DOHH2 (cell line): ENCODE results near the gene TMPRSS2.

Experiments
- H3F3A ChIP-seq: fragments of 200-600 bp; sonication (generic), shearing (Covaris generic); 2 replicates; pipeline ENCODE4 v1.6.0; 2016; ENCODE audit warnings: antibody characterized with exemption, mild to moderate bottlenecking; ENCODE audit not compliant: control insufficient read depth, insufficient read depth
- H3K27ac ChIP-seq: fragments of 200-600 bp; sonication (generic); 2 replicates; pipeline ENCODE4 v1.5.1; 2014; ENCODE audit warnings: low read depth, mild to moderate bottlenecking, low read length, moderate library complexity
- H3K27me3 ChIP-seq: fragments of 200-600 bp; sonication (generic); 2 replicates; pipeline ENCODE4 v1.6.1; 2014; ENCODE audit warnings: mild to moderate bottlenecking, low read length, mixed read lengths; ENCODE audit not compliant: control insufficient read depth
- H3K36me3 ChIP-seq: fragments of 200-600 bp; sonication (generic); 2 replicates; pipeline ENCODE4 v1.6.1; 2014; ENCODE audit warnings: mild to moderate bottlenecking, low read length, moderate library complexity, mixed read lengths; ENCODE audit not compliant: control insufficient read depth
- H3K4me1 ChIP-seq: fragments of 200-600 bp; sonication (generic); 2 replicates; pipeline ENCODE4 v1.6.1; 2014; ENCODE audit warnings: mild to moderate bottlenecking, low read length, mixed read lengths; ENCODE audit not compliant: control insufficient read depth
- H3K4me2 ChIP-seq: fragments of 200-600 bp; sonication (generic); 2 replicates; pipeline ENCODE4 v1.6.0; 2014; ENCODE audit warnings: mild to moderate bottlenecking, low read length, moderate library complexity
- H3K4me3 ChIP-seq: fragments of 200-600 bp; sonication (generic); 2 replicates; pipeline ENCODE4 v1.5.1; 2014; ENCODE audit warnings: mild to moderate bottlenecking, low read length, mixed read lengths
- H3K79me2 ChIP-seq: fragments of 200-600 bp; sonication (generic); 2 replicates; pipeline ENCODE4 v1.6.1; 2014; ENCODE audit warnings: mild to moderate bottlenecking, low read length, mixed read lengths; ENCODE audit not compliant: control insufficient read depth
- H3K9me2 ChIP-seq: fragments of 200-600 bp; sonication (generic); replicated peaks from 2 replicates; pipeline ENCODE4 v1.6.1; 2014; ENCODE audit warnings: mild to moderate bottlenecking, low read length, mixed read lengths; ENCODE audit not compliant: control insufficient read depth
- H3K9me3 ChIP-seq: fragments of 200-600 bp; sonication (generic); 2 replicates; pipeline ENCODE4 v1.6.1; 2014; ENCODE audit warnings: antibody characterized with exemption, low read length, mixed read lengths; ENCODE audit not compliant: control insufficient read depth, insufficient read depth
- H4K20me1 ChIP-seq: fragments of 200-600 bp; sonication (generic); 2 replicates; pipeline ENCODE4 v1.6.0; 2014; ENCODE audit warnings: low read depth, mild to moderate bottlenecking, antibody characterized with exemption, low read length, moderate library complexity; ENCODE audit not compliant: control insufficient read depth, insufficient read depth
- EZH2phosphoT487 ChIP-seq: fragments of 200-600 bp; sonication (generic); IDR thresholded peaks from 2 replicates; pipeline ENCODE4 v1.6.1; 2017; ENCODE audit warnings: borderline replicate concordance, mild to moderate bottlenecking, antibody characterized with exemption, low read length, moderate library complexity, mixed read lengths
- TF ChIP-seq, protein P1 (sequence below): fragments of 200-600 bp; sonication (generic); IDR thresholded peaks from one replicate; pipeline ENCODE4 v1.5.1; 2014; ENCODE audit warnings: antibody characterized with exemption, mild to moderate bottlenecking, low read depth, low read length; ENCODE audit not compliant: poor library complexity, severe bottlenecking

TMPRSS2 gene

DNA sequence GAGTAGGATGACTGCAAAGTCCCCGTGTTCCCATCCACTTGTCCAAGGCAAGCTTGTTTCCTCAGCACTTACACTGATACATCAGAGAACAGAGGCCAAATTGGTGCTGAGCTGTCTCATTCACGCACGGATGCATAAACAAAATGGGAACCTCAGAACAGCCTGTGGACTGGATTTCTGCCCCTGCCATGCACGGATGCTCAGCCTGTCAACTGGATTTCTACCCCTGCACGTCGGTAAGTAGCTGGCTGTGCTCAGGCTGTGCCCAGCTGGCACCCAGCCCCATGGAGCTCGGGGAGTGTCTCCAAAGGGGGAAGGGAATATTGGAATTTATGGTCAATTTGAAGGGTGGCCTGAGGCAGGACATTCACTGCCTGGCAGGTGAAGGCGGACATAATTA lies 40.8 kb upstream of the TMPRSS2 start:
- Histone ChIP-seq H3K9me2 (no peaks in the 10 kb centered on the region), H3K27me3 (0 out of 2 replicates have a peak, but pooled peaks cover 2% of the 10 kb centered on the region), H3K36me3 (no peaks in the 10 kb centered on the region), H3K79me2 (no peaks in the 10 kb centered on the region), H3K9me3 (no peaks in the 10 kb centered on the region), H4K20me1 (no peaks in the 10 kb centered on the region), H3K27ac (no peak overlapping the region), H3K4me3 (no peak overlapping the region), H3K4me1 (no peaks in the 10 kb centered on the region), H3K4me2 (no peak overlapping the region), H3F3A (no peaks in the 10 kb centered on the region)
- TF ChIP-seq, protein P1, sequence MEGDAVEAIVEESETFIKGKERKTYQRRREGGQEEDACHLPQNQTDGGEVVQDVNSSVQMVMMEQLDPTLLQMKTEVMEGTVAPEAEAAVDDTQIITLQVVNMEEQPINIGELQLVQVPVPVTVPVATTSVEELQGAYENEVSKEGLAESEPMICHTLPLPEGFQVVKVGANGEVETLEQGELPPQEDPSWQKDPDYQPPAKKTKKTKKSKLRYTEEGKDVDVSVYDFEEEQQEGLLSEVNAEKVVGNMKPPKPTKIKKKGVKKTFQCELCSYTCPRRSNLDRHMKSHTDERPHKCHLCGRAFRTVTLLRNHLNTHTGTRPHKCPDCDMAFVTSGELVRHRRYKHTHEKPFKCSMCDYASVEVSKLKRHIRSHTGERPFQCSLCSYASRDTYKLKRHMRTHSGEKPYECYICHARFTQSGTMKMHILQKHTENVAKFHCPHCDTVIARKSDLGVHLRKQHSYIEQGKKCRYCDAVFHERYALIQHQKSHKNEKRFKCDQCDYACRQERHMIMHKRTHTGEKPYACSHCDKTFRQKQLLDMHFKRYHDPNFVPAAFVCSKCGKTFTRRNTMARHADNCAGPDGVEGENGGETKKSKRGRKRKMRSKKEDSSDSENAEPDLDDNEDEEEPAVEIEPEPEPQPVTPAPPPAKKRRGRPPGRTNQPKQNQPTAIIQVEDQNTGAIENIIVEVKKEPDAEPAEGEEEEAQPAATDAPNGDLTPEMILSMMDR = no peak
- TF ChIP-seq EZH2phosphoT487 = no peak

DNA sequence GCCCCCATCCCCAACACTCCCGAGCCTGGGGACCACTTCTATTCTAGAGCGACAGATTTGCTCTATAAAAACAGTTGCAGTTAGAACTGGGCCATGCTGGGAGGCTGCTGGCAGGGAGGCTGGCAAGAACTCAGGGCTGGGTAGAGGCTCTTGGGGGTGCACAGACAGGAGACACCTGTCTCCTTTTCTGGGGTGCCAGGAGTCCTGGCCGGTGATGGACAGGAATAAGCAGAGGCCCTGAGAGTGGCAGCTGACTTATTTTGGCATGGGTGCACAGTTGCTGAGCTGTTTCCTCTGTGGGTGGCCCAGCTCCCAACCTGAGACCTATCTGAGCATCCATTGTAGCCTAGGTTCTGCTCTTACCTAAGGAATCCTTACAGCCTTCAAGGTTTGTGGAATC lies 39.2 kb upstream of the TMPRSS2 start:
- Histone ChIP-seq H3K4me2 (no peak overlapping the region), H3F3A (no peaks in the 10 kb centered on the region), H4K20me1 (no peaks in the 10 kb centered on the region), H3K9me2 (no peaks in the 10 kb centered on the region), H3K27me3 (0 out of 2 replicates have a peak, but pooled peaks cover 2% of the 10 kb centered on the region), H3K9me3 (no peaks in the 10 kb centered on the region), H3K36me3 (no peaks in the 10 kb centered on the region), H3K79me2 (no peaks in the 10 kb centered on the region), H3K4me1 (no peaks in the 10 kb centered on the region), H3K27ac (no peak overlapping the region), H3K4me3 (no peak overlapping the region)
- TF ChIP-seq, protein P1 = no peak
- TF ChIP-seq EZH2phosphoT487 = no peak

DNA sequence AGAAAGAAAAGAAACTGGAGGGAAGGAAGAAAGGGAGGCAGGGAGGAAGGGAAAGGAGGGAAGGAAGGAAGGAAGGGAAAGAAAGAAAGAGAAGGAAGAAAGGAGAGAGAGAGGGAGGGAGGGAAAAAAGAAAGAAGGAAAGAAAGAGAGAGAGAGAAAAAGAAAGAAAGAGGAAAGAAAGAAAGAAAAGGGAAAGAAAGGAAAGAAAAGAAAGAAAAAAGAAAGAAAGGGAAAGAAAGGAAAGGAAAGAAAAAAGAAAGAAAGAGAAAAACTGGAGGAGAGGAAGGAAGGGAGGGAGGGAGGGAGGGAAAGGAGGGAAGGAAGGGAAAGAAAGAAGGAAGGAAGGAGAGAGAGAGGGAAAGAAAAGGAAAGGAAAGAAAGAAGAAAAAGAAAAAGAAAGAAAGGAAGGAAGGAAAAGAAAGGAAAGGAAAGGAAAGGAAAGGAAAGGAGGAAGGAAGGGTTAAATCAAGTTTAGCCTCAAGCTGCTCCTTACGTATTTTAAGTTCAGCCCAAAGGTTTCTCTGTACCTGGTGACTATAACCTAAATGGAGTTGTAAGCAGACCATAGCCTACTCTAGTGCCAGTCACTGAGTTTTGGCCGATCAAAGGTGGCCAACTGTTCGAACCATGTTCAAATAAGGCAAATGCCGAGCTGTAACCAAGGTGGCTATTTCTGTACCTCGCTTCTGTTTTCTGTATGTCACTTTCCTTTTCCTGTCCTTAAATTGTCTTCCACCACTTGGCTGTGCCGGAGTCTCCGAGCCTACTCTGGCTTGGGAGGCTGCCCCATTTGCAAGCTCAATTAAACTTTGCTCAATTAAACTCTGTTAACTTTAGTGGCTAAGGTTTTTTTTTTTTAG lies 37.8 kb upstream of the TMPRSS2 start:
- Histone ChIP-seq H3K36me3 (no peaks in the 10 kb centered on the region), H3K9me3 (no peaks in the 10 kb centered on the region), H3F3A (no peaks in the 10 kb centered on the region), H3K27me3 (0 out of 2 replicates have a peak, but pooled peaks cover 2% of the 10 kb centered on the region), H4K20me1 (no peaks in the 10 kb centered on the region), H3K27ac (no peak overlapping the region), H3K4me3 (no peak overlapping the region), H3K4me1 (no peaks in the 10 kb centered on the region), H3K79me2 (no peaks in the 10 kb centered on the region), H3K4me2 (no peak overlapping the region), H3K9me2 (no peaks in the 10 kb centered on the region)
- no peak for TF ChIP-seq EZH2phosphoT487
- TF ChIP-seq, protein P1 = no peak
